Ecto neural progenitor cell (in vitro differentiated cells): ENCODE data around the gene TFAP2A.
A peak's percentile ranks its signal among the peaks of the same experiment; 100 is the strongest.

Experiments used
- DNase-seq: peaks from one replicate; pipeline ENCODE4 v3.0.0-alpha.2; 2018; ENCODE audit warnings: low spot score

Gene TFAP2A

DNA sequence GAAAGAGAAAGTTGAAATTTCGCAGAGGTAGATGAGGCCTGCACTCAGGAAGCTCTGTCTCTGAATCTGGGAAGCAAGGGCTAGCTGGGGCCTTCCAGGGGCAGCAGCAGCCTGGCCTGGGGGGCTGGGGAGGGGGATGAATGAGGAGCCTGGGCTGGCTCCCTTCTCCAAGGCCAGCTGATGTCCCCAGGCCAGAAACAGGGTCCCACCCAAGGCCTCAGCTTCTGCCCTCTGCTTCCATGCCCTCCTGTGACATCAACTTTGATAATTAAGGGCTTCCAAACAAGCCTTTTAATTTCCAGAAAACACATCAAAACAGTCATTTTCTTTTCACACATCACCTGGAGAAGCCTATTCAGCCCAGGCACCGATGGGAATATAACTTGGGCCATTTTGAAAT is 15.4 kb downstream of the TFAP2A start:
- no peak for DNase-seq

DNA sequence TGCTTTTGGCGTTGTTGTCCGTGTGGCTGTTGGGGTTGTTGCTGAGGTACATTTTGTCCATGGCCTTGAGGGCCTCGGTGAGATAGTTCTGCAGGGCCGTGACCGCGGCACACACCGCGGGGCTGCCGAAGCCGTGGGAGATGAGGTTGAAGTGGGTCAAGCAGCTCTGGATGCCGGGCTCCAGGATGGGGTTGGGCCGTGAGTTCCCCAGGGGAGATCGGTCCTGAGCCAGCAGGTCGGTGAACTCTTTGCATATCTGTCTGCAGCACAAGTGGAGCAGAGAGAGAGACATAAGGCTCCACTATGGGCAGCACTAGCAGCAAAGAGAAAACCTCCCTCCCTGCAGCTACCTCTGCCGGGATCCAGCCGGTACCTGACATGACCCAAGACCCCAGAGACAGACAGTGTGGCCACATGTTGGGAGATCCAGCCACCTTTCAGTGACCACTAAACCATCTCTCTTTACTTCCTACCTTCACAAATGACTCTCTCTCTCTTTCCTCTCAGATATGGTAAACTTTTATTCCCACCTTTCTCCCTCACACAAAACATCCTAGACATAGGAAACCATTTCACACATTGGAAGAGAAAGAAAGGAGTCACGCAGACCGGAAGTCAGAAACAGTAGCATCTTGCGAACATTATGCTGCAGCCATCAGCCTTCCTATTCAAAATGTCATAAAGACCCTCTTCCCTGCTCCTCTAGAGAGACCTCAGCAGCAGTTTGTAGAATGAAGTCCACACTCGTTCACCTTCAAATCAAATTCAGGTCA is 16.2 kb downstream of the TFAP2A start:
- no peak for DNase-seq

DNA sequence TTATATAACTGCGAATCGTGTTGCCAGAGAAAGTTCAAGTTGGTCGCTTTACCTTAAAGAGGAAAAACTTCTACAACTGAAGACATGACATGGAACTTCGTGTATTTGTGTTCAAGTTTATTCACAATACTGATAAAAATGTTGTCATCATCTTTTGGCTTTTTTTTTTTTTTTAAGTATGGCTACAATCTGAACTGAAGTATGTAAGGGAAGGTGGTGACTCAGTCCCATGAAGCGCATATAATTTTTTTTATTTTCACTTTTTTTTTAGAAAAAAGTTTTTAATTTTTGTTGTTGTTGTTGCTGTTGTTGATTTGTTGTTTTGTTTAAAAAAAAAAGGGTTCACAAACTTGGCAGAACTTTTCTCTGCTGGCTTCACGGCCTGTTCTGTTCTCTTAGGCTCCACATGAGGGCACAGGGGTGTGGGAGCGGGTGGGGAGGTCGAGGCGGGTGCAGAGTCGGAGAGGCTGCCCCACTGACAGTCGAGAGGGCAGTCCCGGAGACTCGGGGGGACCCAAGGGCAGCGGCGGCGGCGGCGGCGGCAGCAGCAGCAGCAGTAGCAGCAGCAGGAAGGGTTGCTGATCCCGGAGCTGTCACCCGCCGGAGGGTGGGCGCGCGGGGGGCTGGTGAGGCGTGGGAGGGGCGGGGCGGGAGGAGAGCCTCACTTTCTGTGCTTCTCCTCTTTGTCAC is 17.0 kb downstream of the TFAP2A start:
- no peak for DNase-seq

DNA sequence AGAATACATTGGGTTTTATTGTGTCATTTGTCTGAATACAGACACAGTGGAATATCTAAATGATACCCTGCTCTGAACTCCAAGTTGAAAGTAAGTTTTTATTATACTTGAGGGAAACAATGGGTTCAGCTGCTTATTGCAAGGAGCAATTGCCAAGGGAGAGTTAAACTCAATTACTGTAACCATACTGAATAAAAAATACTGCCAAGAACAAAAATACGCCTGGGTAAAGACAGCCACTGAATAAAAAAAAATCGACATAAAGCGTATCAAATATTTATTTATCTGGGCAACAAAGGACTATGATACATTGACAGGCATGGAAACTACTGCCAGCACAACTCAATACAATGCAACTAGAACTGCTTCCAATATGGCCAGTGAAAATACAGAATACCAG is 18.1 kb downstream of the TFAP2A start:
- no peak for DNase-seq

DNA sequence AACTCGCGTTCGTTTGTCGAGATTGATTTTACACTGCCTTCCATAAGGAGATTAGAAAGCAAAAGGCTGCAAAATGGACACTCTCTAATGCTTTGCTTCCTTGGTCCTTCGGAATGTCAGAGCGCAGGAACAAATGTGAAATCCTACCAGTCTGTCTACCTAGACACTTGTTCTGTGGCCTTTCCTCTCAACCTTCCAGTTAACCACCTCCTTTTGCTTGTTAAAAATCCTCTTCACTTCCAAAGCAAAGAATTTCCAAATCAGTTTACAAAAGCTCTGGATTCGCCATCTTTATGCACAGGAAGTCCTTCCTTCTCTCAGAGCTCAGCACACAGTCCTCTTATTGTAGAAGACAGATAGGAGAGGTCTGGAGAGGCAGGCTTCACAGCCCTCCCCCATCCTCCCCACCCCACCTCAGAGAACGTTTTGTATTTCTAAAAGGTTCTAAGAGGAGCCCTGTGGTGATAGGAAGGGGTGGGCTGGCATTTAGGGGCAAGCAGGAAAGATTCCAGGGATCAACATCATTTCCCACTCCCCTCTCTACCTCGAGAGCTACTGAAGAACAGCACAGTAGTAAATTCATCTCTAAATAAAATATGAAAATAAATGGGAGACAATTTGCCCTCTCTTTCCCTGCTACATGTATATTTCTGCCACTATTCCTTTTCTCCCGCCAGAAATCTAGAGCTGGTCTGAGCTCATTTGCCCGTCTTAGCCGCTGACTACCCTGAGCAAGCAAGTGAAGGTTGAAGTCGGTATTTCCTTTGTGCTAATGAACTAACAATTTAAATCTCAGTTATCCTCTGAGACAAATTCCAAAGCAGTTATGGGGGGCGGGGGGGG is 18.9 kb downstream of the TFAP2A start:
- no peak for DNase-seq

DNA sequence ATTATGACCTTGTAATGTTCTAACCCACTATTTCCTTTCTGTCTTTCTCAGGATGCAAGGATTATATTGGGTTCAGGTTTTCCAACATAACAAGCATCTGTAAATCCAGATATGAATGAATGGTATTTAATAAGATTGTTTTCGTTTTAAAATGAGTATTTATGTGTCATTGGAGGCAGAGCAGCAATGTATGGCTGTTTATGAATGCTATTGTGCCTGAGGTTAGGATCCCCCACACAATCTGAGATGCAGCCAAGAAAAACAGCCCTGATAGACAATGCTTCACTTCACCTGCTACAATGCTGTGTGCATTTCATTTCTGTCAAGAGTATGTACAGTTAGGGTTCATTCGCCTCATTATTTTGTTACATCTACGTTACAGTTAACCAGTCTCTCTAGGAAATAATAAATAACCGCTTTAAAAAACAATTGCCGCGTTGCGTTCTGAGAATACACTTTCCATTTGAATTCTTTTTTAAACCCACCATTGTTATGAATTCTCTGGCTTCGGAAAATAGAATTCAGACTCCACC is 19.6 kb downstream of the TFAP2A start:
- DNase-seq = no peak

DNA sequence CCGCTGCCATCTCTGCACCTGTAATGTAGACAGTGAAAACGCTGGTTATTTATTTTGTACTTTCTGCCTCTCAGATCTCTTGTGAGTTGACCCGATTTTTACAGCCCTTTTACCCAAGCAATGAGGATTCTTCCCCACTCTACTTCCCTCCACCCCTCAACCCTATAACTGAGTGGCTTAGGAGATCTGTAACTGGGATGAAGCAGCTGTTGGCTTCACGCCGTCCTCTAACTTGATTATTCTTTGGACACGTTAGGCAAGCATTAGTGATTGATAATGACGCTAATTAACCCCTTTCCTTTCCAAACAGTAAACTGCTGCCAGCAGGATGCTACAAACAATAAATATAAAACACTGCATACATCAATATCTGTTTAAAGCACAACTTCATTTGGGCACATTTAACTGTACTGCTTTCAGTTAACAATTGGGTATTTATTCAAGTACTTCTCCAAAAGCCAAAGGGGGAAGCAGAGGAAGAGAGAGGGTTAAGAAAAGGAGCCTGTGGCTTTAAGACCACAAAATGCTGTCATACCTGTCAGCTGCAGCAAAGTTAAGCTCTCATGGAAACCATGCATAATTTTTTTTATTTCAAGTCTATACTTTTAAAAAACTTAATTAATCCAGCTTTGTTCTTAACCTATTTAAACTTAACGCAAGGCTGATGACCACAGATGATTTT is 21.2 kb downstream of the TFAP2A start:
- no peak for DNase-seq

DNA sequence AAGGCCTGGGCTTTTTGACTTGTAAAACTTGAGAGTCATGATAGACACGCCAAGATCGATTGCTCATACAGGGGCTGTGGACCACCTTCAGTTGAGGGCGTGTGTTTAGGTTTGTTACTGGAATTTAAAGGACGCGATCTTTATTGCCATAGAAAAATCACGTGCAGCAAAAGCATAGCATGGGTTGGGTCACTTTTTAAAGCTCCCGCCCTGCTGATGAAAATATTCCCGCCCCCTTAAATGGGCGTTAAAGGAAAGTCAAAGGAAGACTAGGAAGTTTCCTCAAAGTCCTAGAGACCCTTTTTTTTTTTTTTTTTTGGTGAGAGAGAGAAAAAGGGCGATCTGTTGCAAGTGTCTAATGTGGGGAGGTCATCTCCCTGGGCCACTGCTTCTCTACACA is 23.1 kb downstream of the TFAP2A start:
- no peak for DNase-seq

DNA sequence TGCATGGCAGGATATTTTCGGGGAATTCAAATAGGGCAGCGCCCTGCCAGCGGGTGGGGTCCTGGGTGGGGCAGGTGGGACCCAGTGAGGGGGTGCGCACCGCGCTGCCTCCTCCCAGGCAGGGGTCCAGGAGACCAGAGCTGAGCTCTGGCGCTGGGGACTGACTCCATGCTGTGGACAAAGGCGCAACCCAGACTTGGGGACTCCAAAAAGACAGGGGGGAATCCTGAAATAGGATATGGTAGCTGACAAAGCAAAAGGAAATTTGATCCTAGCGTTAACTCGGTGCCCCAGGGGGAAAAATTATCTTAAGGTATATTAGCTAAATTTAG is 23.6 kb downstream of the TFAP2A start:
- DNase-seq = peak; percentile 56

DNA sequence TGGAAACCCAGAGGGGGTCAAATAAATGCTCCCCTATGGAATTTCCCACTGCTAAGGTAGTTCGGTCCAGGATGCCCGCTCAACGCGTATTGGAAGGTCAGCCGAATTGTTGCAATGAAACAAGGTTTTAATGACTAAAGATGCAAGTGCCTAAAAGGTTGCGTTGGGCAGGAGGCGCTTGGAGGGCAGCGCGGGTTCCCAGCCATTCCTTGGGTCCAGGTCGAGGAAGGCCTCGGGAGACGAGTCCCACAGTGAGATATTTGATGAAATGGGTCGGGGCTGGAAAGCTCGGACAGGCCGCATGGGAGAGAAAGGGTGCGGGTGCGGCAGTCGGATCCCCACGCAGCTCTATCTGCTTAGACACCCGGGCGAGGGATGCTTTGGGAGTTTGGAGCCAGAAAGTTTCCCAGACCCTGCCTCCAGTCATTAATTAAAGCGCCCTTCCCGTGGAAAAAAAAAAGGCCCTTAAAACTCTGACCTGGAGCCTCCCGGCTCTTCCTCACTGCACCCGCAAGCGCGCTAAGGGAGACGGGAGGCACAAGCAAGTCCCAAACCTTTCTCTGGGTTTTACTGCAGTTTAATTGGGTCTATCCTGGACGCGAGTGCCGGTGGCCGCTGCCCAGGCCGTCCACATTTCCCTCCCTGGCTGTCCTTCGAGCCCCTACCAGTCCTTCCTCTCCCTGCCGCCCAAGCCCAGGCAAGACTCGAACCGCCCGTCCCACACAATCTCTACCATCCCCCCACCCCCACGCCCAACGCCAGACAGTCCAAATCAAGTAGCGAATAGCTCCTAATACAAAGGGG is 24.2 kb downstream of the TFAP2A start:
- peak; percentile 68 for DNase-seq

DNA sequence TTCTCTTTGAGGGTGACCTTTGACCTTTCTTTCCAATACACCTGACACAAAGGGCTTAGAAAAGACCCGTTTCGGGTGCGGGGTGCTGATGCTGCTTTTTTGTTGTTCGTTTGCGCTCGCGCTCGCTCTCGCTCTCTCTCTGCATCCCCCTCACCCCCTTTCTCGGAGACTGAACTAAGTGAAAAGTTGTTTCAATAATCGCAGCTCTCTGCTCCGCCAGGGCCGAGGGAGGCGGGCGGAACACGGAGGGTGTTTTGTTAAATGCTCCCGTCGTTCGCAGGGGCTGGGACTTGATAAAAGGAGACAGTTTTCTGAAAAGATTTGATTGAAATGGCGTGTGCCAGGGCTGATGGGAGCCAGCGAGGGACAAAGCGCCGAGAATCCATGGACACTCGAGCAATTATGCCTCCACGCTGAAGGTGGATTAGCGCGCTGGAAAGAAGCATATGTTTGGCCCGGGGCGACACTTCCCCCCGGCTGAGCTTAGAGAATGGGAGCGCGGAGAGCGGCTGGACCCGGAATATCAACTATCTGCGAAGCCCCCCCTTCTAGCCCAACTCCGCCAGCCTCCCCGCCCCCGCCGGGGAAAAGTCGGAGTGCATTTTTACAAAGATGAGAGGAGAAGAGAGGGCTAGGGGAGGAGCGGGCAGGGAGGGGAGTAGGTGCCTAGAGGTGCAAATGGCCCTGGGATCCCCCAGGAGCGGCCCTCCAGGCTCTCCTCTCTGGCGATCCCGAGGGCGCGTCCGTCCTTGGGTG is 25.0 kb downstream of the TFAP2A start:
- DNase-seq = peak; percentile 65

DNA sequence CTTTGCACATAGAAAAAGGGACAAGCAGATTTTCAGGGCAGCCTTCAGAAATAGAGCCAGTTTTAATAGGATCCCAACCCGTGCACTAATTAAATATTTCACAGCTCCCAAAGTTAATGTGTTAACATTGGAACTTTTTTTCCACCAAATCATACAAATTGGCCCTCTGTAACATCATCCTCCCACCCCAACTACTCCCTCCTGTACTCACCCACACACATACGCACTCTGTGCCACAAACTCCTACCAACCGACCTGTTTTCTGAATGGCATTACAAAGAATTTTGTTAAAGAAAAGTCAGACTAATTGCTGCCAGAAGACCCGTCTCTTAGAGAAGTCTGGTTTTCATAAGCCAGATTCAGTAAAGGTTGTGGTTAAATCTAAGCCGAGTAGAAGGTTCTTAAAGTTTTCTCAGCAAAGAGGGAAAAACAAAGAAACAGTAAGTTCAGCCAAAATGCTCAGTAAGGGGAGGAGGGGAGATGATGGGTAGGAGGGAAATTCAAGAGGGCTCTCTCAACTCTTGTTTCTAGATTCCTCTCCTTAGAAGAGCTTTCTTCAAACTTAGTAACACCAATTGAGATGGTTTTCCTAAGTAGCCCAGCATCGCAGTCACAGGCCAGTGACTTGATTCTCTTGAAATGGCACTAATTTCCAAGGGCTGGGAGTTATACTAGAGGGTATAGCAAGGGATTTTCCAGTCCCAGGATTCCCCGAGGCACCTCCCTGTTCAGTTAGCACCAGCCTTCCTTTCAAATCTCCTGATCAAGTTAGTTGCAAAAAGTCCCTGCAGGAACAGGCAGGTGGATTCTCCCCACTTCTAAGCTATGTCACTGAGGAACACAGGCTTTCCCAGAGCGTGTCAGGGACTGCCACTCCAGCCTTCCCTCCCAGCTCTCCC is 27.9 kb downstream of the TFAP2A start:
- DNase-seq = no peak

DNA sequence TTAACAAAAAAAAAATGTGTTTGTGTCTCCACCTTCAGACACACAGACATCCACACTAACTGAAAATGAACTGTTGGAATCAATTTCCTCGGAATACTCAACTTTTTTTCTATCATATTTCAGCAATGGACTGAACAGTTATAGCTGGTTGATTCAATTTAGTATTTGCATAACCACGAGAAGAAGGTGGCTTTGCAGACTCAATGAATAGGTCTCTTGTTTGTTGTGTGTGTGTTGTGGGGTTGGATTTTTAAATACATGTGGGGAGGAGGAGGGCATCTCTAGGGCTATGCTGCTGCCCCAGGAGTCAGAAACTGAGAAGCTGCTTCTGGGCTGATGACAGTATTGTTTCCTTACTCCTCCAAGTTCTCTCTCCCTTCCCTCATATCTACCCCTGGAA is 28.7 kb downstream of the TFAP2A start:
- DNase-seq = no peak

DNA sequence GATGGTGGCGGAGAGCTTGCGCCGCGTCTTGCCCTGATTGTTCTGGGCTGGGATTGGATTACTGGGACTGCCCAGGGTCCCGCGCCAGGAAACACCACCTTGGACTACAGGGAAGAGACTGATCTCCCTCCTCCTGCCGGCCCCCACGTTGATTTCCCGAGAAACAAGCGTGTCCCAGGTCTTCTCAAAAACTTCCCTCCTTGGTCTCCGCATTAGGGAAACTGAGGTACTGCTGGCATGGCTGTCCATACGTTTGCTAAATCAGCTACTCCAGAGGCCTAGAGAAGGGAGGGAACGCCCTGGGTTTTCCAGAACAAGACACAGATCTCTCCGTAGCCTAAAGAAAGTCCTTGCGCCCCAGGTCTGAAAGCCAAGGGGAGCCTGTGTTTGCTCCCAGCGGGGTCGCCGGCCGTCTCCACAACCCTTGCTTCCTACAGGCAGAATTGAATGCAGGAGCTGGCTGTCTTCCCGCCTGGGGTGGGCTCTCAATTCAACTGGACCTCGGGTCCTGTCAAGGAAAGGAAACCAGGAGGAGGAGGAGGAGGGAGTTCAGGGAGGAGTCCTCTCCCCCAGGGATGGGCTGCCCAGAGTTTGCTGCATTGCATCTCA is 29.2 kb downstream of the TFAP2A start:
- no peak for DNase-seq

DNA sequence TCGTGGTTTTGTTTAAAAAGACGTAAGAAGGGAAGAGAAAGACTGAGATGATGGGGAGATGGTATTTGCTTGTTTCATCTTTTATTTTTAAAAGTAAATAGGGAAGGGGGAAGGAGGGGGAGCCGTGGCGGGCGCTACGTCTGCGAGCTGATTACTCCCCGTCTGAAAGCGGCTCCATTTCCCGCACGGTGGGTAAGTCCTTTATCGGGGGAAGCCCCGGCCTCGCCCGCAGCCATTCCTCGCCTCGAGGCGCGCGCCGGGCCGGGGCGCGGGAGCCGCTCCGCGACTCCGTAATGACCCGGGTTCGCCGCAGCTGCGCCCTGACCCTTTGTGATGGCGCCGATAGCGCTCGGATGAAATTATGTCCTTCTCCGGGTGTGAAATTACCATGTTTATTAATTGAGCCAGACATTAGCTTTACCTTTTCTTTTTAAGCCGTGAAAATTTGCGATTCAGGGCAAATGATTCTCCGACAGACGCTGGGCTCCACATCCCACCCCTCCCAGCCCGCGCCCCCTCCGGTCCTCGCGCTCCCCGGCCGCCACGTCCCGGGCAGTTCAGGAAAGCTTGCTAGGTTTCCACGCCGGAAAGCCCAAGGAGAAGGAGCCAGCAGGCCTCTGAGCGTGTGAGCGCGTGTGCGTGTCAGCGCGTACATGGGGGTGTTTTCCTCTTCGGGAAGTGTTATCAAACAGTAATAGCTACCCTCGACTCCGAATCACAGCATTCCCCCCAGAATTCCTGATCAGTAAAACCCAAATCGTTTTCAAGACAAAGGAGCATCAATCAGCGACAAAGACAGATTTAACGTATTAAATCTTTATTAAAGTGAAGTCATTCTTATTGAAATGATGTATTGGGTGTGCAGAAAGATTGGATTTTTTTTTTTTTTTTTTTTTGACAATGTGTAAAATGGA is 30.0 kb downstream of the TFAP2A start:
- DNase-seq = peak; percentile 63

DNA sequence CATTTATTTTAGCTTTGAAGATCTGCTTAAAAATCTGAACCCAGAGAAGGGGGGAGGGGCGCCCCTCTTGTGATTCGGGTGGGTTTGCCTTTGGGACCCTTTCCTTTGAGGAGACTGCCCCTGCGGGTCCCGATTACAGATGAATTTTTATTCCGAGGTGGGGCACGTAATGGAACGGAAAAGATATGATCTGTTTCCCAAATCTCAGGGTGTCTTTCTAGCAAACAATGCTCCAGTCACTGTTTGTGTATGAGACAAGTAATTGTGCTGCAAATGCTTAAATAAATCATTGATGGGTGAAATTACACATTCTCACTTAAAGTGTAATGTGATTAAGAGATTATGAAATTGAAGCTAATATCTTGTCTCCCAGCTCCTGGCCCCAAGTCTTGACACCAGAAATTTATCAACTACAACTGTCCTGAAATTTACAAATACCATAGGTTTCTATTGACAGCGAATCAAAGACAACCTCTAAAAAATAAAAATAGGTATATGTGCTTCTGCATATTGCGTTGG is 30.7 kb downstream of the TFAP2A start:
- no peak for DNase-seq

DNA sequence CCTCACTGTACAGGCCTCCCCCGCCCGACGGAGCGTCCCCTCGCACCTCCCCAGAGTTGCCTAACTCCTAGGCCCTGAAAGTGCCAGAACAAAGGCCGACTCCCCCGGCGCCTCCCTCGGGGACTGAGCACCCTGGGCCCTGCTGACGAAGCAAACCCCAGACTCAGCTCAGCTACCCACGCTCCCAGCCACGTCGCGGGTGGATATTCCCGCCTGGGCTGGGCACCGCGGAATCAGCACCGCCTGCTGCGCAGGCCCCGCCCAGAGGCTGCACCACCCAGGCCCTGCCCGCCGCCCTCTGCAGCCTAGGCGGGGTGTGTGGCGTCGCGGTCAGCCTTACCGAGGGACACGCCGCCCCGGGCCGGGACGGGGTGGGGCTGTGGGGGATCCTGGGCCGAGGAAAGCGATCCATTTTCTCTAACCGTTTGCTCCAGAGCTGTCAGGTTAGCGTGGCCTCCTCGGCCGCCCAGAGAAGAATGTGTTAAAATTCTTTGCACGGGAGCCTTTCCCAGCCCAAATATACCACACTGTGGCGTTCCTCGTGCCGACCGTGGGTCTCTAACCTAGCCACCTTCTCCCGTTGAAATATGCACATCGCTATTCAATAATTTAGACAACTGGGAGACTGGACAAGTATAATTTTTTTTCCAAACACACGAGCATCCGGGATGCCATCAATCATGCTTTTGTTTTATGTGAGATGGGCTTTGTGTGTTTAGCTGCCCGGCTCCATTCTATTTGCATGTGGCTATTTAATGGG is 31.4 kb downstream of the TFAP2A start:
- DNase-seq = peak; percentile 66
